Pons (tissue), 1 donor: Measurements from ENCODE around the gene CFAP61.
A peak's percentile ranks its signal among the peaks of the same experiment; 100 is the strongest.
"Not testable (repeated sequence)": the region's sequence is repeated elsewhere in the genome, so short reads cannot be mapped to it uniquely, and the experiment has no call there.

Experiments
- DNase-seq: peaks from one replicate; pipeline ENCODE4 v3.0.0-alpha.2; 2016; ENCODE audit warnings: low spot score

CFAP61 gene

GRCh38 chr20:20211274-20211987 lies 159.1 kb downstream of the CFAP61 start:
- no peak for DNase-seq

GRCh38 chr20:20211988-20212518 lies 159.7 kb downstream of the CFAP61 start:
- no peak for DNase-seq

- DNase-seq: no peak
These were observed 160.4 kb downstream of the CFAP61 start for GRCh38 chr20:20212675-20213096.

GRCh38 chr20:20213526-20214121 lies 161.3 kb downstream of the CFAP61 start:
- DNase-seq: no peak

GRCh38 chr20:20214757-20215275 lies 162.5 kb downstream of the CFAP61 start:
- DNase-seq: no peak

GRCh38 chr20:20215976-20216727 lies 163.8 kb downstream of the CFAP61 start:
- DNase-seq: no peak

GRCh38 chr20:20216941-20217340 lies 164.6 kb downstream of the CFAP61 start:
- no peak for DNase-seq

- DNase-seq: no peak
These were observed 165.3 kb downstream of the CFAP61 start for GRCh38 chr20:20217621-20218020.

- DNase-seq: not testable (repeated sequence)
These were observed 165.8 kb downstream of the CFAP61 start for GRCh38 chr20:20218106-20218505.

GRCh38 chr20:20219016-20219415 lies 166.7 kb downstream of the CFAP61 start:
- DNase-seq: no peak

- DNase-seq: no peak
These were observed 167.8 kb downstream of the CFAP61 start for GRCh38 chr20:20220134-20220533.

- DNase-seq: no peak
These were observed 171.6 kb downstream of the CFAP61 start for GRCh38 chr20:20223981-20224380.

- DNase-seq: no peak
These were observed 172.5 kb downstream of the CFAP61 start for GRCh38 chr20:20224806-20225205.

- DNase-seq: peak; percentile 25
These were observed 173.2 kb downstream of the CFAP61 start for GRCh38 chr20:20225325-20226043.

GRCh38 chr20:20226554-20226953 lies 174.2 kb downstream of the CFAP61 start:
- DNase-seq: no peak

- DNase-seq: no peak
These were observed 174.8 kb downstream of the CFAP61 start for GRCh38 chr20:20227013-20227571.

GRCh38 chr20:20228351-20228750 lies 176.0 kb downstream of the CFAP61 start:
- DNase-seq: no peak

- DNase-seq: no peak
These were observed 177.3 kb downstream of the CFAP61 start for GRCh38 chr20:20229595-20229994.

GRCh38 chr20:20230741-20231140 lies 178.4 kb downstream of the CFAP61 start:
- DNase-seq: peak; percentile 2

GRCh38 chr20:20231528-20232298 lies 179.4 kb downstream of the CFAP61 start:
- no peak for DNase-seq

GRCh38 chr20:20233041-20233514 lies 180.7 kb downstream of the CFAP61 start:
- DNase-seq: no peak
